SW 1271 (cell line): ENCODE data around the gene KIDINS220.

Experiments
- DNase-seq, 2 experiments: peaks; one replicate each; lab custom pipeline; 2025; lab: John Stamatoyannopoulos, UW

Gene KIDINS220

GRCh38 chr2:8805278-8806210, 31.9 kb downstream of the KIDINS220 start:
- no peak for DNase-seq

- peak; percentile 68 to 87 for DNase-seq
These were observed 33.6 kb downstream of the KIDINS220 start for GRCh38 chr2:8803658-8804379.

GRCh38 chr2:8802741-8803140, 34.7 kb downstream of the KIDINS220 start:
- DNase-seq = no peak

- no peak for DNase-seq
These were observed 36.6 kb downstream of the KIDINS220 start for GRCh38 chr2:8800821-8801220.

- no peak for DNase-seq
These were observed 37.2 kb downstream of the KIDINS220 start for GRCh38 chr2:8800218-8800617.

GRCh38 chr2:8799004-8799403, 38.4 kb downstream of the KIDINS220 start:
- no peak for DNase-seq

GRCh38 chr2:8798393-8798792, 39.0 kb downstream of the KIDINS220 start:
- DNase-seq = no peak

- DNase-seq = no peak
These were observed 39.7 kb downstream of the KIDINS220 start for GRCh38 chr2:8797682-8798081.

- no peak for DNase-seq
These were observed 40.4 kb downstream of the KIDINS220 start for GRCh38 chr2:8796878-8797550.

GRCh38 chr2:8796315-8796848, 41.0 kb downstream of the KIDINS220 start:
- no peak for DNase-seq

GRCh38 chr2:8794923-8795825, 42.2 kb downstream of the KIDINS220 start:
- DNase-seq = no peak

- DNase-seq = no peak
These were observed 46.7 kb downstream of the KIDINS220 start for GRCh38 chr2:8790739-8791162.

- DNase-seq = no peak
These were observed 51.0 kb downstream of the KIDINS220 start for GRCh38 chr2:8786463-8786862.

GRCh38 chr2:8779795-8780671, 57.4 kb downstream of the KIDINS220 start:
- DNase-seq = no peak

- no peak for DNase-seq
These were observed 63.0 kb downstream of the KIDINS220 start for GRCh38 chr2:8774371-8774770.

GRCh38 chr2:8767324-8767723, 70.1 kb downstream of the KIDINS220 start:
- DNase-seq = no peak

GRCh38 chr2:8761529-8762164, 75.8 kb downstream of the KIDINS220 start:
- peak in 1 of 2 experiments; percentile 17 for DNase-seq

GRCh38 chr2:8756716-8757115, 80.7 kb downstream of the KIDINS220 start:
- DNase-seq = no peak

- no peak for DNase-seq
These were observed 81.2 kb downstream of the KIDINS220 start for GRCh38 chr2:8756230-8756629.
